Measurements from ENCODE around the gene PLK3.
"Not testable (repeated sequence)": the region's sequence is repeated elsewhere in the genome, so short reads cannot be mapped to it uniquely, and the experiment has no call there.

The PLK3 gene

DNA sequence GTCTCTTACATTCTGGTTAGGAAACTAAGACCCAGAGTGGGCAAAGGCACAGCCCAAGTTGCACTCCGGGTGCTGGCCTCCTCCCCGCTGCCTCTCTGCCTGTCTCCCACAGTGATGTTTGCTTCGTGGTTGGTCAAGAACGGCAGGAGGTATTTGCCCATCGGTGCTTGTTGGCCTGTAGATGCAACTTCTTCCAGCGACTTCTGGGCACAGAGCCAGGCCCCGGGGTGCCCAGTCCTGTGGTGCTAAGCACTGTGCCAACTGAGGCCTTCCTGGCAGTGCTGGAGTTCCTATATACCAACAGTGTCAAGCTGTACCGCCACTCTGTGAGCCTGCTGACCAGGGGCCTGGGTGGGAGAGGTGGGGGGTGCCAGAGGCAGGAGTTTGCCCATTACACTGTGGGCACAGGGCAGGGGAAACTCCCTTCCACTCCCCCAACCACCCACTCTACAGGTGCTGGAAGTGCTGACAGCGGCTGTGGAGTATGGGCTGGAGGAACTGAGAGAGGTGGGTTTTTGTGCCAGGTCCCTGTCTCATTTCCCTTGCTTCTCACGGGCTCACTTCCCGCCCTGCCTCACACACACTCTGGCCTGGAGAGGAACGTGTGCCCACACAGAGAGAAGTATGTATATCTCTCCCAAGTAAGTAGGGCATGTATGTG lies 10.1 kb downstream of the PLK3 start:
- no peak for FAIRE-seq

DNA sequence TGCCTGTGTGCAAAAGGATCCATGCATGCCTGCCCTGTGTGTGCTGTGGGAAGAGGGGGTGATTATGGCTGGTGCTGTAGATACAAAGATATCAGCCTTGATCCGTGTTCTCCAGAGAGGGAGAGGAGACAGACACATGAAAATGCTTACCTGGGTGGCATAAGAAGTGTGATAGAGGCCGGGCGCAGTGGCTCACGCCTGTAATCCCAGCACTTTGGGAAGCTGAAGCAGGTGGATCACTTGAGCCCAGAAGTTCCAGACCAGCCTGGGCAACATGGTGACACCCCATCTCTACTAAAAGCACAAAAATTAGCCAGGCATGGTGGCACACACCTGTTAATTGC lies 10.6 kb downstream of the PLK3 start:
- not testable (repeated sequence) for FAIRE-seq

DNA sequence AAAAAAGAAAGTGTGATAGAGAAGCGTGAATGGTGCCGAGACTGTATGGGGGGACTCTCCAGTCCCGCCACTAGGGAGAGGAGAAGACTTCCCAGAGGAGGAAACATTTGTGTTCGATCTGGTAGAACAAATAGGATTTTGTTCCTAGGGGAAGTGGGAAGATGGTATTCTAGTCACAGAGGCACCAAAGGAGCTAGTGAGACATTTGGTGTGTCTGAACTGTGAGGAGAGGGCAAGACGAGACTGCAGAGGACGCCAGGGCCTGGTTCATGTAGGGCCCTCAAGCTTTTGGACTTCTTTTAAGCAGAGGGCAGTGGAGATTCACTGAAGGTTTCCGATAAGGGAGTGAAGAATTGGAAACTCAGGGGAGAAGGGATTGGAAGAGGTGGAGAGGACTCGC lies 11.1 kb downstream of the PLK3 start:
- FAIRE-seq: no peak

DNA sequence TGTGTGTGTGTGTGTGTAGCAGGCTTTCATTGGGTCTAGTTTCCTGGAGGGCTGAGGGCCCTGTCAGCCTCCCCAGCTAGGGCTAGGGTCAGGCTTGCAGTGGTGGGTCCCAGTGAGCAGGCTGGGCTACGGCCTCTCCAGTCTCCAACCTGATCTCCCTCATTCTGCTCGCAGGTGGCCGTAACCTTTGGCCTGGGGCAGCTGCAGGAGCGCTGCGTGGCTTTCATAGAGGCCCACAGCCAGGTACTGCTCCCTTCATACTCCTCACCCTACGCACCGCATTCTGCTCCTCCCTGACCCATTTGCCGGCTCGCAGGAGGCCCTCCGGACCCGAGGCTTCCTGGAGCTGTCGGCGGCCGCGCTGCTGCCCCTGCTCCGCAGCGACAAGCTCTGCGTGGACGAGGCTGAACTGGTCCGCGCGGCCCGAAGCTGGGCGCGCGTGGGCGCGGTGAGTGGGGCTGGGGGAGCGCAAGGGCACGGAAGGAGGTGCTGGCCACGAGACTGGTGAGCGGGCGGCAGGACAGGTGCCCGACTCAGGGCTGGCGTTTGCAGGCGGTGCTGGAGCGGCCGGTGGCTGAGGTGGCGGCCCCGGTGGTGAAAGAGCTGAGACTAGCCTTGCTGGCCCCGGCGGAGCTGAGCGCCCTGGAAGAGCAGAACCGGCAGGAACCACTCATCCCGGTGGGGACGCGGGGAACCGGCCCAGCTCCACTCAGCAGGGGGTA lies 12.8 kb downstream of the PLK3 start:
- no peak for FAIRE-seq

DNA sequence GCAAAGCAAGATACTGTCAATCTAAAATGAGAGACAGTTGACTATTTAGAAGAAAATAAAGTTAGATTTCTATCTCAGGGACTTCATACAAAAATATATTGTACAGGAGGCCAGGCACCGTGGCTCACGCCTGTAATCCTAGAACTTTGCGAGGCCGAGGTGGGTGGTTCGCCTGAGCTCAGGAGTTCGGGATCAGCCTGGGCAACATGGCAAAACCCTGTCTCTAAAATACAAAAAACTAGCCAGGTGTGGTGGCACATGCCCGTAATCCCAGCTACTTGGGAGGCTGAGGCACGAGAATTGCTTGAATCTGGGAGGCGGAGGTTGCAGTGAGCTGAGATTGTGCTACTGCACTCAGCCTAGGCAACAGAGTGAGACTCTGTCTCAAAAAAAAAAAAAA lies 15.7 kb downstream of the PLK3 start:
- not testable (repeated sequence) for FAIRE-seq

DNA sequence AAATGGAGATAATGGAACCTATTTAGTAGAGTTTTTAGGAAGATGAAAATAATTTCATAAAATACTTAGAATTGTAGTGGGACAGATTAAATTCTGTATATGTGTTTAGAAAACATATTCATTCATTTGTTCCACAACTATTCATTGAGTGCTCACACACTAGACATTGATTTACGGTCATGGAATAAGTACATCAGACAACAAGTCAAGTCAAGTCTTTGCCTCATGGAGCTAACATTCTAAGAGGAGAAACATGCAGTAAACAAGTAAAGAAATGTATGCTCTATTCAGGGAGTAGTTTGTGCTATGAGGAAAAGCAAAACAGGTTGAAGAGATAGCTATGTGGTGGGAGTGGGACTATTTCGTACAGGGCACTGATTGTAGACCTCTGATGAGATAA lies 17.1 kb downstream of the PLK3 start:
- no peak for FAIRE-seq

DNA sequence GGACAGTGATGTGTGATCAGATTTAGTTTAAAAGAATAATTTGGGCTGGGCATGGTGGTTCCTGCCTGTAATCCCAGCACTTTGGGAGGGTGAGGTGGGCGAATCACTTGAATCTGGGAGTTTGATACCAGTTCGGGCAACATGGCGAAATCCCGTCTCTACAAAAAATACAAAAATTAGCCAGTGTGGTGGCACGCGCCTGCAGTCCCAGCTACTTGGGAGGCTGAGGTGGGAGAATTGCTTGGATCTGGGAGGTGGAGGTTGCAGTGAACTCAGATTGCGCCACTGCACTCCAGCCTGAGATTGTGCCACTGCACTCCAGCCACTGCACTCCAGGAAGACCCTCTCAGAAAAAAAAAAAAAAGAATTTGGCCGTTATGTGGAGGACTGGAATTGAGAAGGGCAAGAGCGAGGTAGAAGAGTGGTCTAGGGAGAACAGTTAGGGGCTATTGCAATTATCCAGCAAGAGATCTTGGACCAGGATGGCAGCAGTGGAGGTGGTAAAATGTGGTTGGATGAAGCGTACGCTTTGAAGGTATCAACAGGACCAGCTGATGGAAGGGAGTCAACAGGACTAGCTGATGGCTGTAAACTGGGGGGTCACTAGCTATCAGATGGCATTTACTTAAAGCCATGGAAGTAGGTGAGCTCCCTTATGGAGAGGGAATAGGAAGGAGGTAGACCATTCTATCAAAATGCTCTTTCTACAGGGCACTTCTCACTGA lies 17.8 kb downstream of the PLK3 start:
- no peak for FAIRE-seq

DNA sequence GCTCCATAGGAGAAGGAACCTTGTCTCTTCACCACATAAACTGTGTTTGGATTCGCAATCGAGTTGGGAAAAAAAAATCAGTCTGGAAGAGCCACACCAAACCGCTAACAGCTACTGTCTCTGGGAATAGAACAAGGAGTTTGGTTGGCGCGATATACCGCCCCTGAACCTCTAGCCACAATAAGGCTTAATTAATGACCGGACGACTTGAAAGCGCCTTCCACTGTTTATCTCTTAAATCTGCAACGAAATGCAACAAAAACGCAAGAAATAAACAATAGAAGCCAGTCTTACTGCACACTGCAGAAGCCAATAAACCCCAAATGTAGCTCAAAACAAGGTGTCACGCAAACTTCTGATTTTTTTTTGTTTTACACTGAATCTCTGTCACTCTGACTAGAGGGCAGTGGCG lies 19.0 kb downstream of the PLK3 start:
- FAIRE-seq: peak; percentile 36

DNA sequence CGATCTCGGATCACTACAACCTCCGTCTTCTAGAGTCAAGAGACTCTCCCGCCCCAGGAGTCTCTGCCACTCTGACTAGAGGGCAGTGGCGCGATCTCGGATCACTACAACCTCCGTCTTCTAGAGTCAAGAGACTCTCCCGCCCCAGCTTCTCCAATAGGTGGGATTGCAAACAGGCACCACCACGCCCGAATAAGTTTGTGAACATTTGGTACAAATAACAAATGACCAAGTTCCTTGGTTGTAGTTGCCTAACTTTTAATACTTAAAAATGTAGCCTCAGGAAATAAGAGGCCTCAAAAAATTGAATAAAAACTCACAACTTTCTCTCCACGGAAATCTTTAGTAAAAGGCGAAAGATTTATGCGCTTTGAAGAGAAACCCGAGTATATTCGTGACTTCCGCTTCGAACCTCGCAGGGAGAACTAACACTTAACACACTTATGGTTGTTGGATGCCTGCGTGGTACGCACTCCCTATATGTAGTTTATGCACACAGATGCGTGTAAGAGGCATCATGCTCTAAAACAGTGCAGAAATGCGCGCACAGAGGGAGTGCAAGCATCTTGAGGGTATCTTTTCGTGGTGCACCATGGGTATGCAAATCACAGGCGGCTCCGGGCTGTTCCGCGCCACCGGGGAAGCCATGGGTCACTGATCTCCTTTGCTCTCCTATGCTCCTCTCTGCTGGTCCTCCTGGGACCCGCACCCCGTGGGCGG lies 19.6 kb downstream of the PLK3 start:
- FAIRE-seq: peak; percentile 90

DNA sequence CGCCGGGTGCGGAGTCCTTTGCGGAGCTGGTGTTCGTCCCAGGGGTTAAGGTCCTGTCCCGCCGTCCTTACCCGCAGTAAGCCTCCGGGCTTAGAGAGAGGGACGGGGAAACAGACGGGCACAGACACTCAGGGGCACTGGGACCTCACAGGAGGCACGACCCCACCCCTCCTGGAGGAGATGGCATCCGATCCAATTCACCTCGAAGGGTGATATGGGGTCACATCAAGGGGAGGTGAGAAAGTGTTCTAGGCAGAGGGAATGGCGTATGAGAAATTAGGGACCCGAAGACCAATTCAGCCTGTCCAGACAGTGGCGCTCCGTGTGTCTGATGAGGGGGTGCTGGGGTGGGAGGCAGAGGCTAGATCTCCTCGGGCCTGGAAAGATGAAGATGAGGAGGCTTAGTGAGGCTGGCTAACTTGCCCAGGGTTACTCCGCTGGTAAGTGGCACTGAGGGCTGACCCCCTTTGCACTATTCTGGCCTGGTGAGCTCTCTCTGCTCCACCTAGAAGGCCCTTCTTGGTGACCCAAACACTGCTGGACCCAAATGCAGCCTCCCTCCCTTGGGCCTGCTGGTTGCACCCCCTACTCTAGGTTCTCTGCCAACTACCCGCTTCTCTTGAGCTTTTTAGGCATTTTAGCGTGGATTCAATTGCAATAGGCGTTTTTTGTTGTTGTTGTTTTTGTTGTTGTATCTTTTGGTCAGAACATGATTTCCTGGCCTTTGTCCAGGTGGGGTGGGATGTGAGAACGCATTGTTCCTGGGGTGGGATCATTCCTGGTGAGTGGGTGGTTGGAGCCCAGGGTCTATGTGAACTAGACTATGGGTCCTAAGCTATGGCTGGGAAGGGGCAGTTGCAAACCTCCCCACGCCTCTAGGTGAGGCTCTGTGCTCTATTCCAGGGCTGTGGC lies 20.4 kb downstream of the PLK3 start:
- no peak for FAIRE-seq

DNA sequence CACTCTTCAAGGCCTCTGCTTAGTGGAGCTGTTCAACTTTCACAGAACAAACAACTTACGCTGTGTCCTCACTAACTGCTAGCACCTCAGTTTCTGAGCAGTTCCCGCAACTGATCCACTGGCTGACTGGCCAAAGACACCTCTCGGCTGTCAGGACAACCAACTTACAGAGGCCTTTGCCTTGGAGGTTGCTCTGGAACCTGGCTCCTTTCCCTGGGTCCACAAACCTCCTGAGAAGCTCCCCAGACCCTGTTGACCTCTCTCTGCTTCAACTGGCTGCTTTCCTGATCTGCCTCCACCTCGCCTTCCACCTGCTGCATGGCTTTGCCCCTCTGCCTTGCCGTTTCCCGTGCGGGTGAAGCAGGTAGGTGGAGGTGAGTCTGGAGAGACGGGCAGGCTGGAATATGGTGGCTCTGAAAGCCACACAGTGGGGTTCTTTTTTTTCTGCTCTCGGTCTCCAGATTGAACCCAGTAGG lies 21.1 kb downstream of the PLK3 start:
- FAIRE-seq: no peak

DNA sequence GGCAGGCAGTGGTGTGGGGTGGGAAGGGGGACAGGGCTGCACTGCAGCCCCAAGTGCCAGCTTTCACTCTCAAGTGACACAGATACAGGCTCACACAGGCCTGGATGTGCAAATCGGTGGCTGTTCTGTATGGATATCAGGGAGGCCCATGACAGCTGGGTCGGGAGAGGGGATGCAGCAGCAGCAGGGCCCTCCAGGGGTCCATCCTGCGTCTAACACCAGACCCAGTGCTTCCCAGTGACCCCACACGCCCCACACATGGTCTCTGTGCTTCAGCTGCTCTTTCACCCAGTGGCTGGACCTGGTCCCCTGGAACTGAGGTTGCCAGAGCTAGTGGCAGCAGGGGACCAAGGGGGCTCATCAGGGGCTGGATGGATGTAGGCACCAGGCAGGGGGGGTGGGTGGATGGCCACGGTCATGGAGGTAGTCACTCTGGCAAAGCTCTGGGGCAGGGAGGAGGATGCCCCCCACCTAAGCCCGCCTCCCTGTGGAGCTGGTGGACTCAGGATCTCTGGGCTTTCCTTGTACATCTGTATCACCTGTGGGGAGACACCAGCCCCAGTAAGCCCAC lies 22.0 kb downstream of the PLK3 start:
- FAIRE-seq: no peak

DNA sequence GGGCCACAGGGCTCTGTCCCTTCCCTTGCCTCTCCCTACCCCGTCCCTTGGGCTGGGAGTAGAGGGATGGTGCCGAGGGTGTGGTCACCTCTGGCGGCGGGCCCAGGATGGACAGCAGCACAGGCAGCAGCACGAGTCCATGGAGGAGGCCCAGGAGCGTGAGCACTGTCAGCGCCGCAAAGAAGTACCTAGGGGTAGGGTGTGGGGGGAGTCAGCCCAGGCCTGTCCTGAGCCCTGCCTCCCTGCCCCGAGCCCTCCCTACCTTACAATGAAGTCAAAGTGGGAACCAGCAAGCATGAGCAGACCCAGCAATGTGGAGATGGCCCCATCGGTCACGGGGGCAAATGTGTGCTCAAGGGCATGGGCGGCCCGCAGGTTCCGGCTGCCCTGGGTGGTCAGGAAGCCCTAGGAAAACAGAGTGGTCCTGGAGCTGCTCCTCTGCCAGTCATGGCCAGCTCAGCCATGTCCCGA lies 22.8 kb downstream of the PLK3 start:
- no peak for FAIRE-seq

DNA sequence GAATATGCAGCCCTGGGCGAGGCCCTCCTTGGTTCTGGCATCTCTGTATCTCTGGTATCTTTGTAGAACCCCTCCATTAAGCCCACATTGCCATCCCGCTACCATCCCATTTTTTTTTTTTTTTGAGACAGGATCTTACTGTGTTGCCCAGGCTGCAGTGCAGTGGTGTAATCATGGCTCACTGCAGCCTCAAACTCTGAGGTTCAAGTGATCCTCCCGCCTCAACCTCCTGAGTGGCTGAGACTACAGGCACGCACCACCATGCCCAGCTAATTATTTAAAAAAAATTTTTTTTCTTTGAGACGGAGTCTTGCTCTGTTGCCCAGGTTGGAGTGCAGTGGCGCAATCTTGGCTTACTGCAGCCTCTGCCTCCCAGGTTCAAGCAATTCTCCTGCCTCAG lies 24.2 kb downstream of the PLK3 start:
- FAIRE-seq: not testable (repeated sequence)

DNA sequence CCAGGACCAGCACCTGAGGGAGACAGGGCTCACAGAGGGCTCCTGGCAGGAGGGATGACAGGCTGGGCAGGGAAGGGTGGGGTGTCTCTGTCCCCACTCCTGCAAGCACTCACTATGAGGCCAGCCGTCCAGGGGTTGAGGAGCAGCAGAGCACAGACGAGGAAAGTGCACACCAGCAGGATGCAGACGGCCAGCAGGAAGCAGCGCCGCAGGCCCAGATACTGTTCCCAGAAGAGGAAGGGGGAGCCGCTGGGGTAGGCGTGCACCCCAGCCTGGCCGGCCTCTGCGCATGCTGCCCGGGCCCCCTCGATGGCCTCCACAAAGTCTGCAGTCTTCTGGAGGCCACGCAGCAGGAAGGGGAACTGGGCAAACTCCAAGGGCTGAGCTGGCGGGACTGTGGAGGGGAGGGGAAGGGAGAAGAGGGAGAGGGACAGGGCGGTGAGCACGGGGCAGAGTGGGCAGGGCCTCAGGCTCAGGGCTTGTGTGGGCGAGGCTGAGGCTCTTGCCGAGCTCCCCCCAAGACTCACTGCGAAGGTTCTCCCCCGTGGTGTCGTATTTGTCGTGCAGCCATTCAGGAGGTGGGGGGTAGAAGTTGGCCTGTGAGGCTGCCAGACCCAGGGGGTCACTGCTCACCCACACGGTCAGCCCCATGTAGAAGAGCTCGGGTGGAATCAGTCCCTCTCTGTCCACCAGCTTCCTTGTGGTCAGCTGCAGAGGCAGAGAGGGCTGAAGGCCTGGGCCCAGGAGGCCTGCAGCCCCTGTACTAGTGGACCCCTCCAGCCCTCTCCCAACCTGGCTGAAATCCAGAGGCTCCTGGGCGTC lies 26.4 kb downstream of the PLK3 start:
- FAIRE-seq: no peak

DNA sequence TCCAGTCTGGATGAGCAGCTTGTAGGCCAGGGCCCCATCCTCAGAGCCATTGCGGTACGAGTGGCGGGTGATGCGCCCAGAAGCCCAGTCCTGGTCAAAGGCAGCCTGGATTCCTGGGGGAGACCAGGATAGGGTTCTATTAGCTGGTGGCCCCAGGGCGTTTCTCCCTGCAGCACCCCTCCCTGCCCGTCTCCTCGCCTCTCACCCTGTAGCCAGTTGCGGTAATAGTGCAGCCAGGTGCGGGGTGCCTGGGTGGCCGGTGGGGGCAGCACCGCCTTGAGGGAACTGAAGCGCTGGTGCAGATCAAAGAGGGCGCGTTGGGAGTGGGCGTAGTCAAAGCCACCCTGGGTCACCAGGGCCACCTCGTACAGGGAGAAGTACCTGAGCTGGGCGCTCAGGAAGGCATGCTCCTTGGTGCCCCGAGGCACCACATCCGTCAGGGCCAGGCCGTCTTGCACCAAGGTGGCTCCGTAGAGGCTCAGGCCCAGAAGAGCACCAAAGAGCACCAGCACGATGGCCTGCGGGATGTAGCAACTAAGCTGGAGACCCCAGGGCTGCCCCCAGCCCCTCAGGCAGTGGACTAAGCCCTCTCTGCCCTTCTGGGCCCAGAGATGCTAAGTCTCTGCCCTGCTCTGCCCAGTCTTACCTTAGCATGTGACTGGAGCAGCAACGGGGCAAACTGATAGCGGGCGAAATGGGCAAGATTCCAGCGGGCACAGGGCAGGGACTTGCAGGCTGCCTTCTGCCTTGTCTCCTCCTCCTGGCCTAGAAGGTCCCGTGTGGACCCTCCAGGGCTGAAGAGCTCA lies 27.2 kb downstream of the PLK3 start:
- FAIRE-seq: no peak

DNA sequence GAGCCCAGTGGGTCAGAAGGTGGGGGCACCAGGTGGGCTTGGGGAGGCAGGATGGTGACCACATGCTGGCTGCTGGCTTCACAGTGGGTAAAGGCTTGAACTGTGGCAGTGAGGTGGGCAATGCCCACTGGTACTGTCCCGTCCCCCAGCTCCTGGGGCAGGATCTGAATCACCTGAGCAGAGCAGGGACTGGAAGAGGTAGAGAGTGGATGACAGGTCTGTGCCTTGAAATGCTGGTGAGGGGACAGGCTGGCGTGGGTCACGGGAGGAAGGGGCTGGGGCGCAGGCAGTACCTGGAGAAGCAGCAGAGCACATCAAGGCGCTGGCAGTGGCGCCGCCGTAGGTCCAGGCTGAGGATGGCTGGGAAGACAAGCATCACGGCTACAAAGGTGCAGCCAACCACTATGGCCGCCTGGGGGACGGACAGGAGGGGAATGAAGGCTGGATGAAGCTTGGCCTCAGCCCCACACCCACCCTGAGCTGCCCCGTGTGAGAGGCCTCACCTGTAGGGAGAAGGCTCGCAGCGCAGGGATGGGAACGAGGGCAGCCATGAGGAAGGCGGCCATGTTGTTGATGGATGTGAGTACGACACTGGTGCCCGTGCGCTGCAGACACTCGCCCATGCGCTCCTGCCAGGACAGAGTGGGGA lies 27.9 kb downstream of the PLK3 start:
- no peak for FAIRE-seq

DNA sequence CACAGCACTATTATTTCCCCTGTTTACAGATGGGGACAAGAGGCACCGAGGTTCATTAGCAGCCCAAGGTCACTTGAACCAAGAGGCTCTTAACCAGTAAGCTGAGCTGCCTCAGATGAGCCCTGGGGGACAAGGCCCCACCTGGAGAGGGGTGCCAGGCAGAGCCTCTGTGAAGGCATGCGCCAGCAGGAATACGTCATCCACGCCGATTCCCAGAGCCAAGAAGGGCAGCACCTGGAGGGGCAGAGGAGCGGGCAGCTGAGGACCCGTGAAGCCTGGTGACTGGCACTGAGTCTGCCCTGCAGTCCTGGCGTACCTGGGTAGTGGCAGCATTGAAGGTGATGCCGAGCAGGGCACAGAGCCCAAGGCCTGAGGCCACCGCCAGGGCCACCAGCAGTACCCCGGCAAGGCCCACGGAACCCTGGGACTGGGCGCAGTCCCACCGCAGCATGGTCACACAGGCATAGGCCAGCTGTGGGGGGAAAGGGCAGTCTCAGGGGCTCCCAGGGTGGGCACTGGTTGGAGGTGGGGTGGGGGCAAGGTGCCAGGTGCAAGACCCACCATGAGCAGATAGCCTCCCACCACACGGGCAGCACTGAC lies 28.8 kb downstream of the PLK3 start:
- no peak for FAIRE-seq
